Renal pelvis (tissue), 4 donors: ENCODE measurements around the gene FBXW7. TPM values are rescaled to one million over a fixed set of nuclear protein-coding genes. Genes with fewer than 3 reads are reported as not detected.

Experiments used
- DNase-seq: peaks from one replicate; pipeline ENCODE4 v3.0.0-alpha.2; 2013
- polyA plus RNA-seq, 3 donors: library from polyadenylated mRNA; unstranded; fragments of 120-200 nt; gene quantifications; one replicate each; pipeline ENCODE4 v1.2.1, GENCODE V29; 2013; ENCODE audit not compliant: insufficient read length in 3 of 3

The FBXW7 gene
- polyA plus RNA-seq, 3 donors = 24.8 to 32.5 (median 28.8) TPM

GRCh38 chr4:152514356-152514755 is 21.5 kb downstream of the FBXW7 start:
- DNase-seq = no peak

GRCh38 chr4:152513078-152513477 is 22.8 kb downstream of the FBXW7 start:
- DNase-seq = no peak

GRCh38 chr4:152512483-152512882 is 23.4 kb downstream of the FBXW7 start:
- no peak for DNase-seq

- DNase-seq = no peak
Observed at GRCh38 chr4:152510349-152511147, 25.3 kb downstream of the FBXW7 start.

GRCh38 chr4:152509595-152510225 is 26.2 kb downstream of the FBXW7 start:
- DNase-seq = no peak

GRCh38 chr4:152508818-152509217 is 27.1 kb downstream of the FBXW7 start:
- no peak for DNase-seq

GRCh38 chr4:152508386-152508785 is 27.5 kb downstream of the FBXW7 start:
- DNase-seq = no peak

GRCh38 chr4:152503653-152504290 is 32.1 kb downstream of the FBXW7 start:
- no peak for DNase-seq

GRCh38 chr4:152501846-152502536 is 33.9 kb downstream of the FBXW7 start:
- DNase-seq = no peak

- DNase-seq = peak; percentile 85
Observed at GRCh38 chr4:152500800-152501434, 35.0 kb downstream of the FBXW7 start.

GRCh38 chr4:152500275-152500674 is 35.6 kb downstream of the FBXW7 start:
- no peak for DNase-seq

- no peak for DNase-seq
Observed at GRCh38 chr4:152499344-152499743, 36.5 kb downstream of the FBXW7 start.

GRCh38 chr4:152494020-152494419 is 41.9 kb downstream of the FBXW7 start:
- DNase-seq = no peak

GRCh38 chr4:152488246-152488645 is 47.6 kb downstream of the FBXW7 start:
- DNase-seq = no peak

GRCh38 chr4:152486429-152487389 is 49.2 kb downstream of the FBXW7 start:
- peak; percentile 21 for DNase-seq

GRCh38 chr4:152485726-152486276 is 50.1 kb downstream of the FBXW7 start:
- peak; percentile 49 for DNase-seq

- no peak for DNase-seq
Observed at GRCh38 chr4:152482211-152482610, 53.7 kb downstream of the FBXW7 start.

GRCh38 chr4:152480901-152481300 is 55.0 kb downstream of the FBXW7 start:
- no peak for DNase-seq

GRCh38 chr4:152480326-152480725 is 55.6 kb downstream of the FBXW7 start:
- no peak for DNase-seq

GRCh38 chr4:152479428-152480026 is 56.4 kb downstream of the FBXW7 start:
- DNase-seq = no peak
